ENCODE measurements around the gene ARHGEF28.

GRCh38 chr5:73672132-73672531, 46.1 kb downstream of the ARHGEF28 start:
- TF ChIP-seq POLR2A (IDR thresholded peaks at IDR 0.05) (no peak), POLR2AphosphoS5 (IDR thresholded peaks at IDR 0.05) (no peak), EP300 (IDR thresholded peaks at IDR 0.05) (no peak), CTCF (IDR thresholded peaks at IDR 0.05) (no peak)
